Measurements from ENCODE around the gene TMEM54.

The TMEM54 gene

DNA sequence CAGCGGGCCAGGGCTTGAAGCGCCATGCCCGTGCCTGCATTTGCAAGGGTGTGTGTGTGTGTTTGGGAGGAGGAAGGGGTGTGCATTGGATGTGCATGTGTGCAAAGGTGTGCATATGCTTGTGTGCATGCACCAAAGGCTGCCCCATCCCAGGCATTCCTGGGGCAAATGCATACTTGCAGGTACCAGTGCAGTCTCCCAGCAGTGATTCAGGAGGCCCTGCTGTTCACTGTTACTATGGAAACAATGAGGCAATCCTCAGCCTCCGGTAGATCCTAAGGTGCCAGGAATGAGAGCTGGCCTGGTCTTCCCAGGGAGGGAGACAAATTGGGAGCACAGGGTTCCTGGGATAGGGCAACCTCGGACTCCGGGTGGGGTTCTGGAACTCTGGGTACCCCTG, 23.0 kb downstream of the TMEM54 start:
- DNase-seq: no peak

- no peak for DNase-seq
Measured at GRCh38 chr1:32877211-32878110, 23.7 kb downstream of the TMEM54 start.

DNA sequence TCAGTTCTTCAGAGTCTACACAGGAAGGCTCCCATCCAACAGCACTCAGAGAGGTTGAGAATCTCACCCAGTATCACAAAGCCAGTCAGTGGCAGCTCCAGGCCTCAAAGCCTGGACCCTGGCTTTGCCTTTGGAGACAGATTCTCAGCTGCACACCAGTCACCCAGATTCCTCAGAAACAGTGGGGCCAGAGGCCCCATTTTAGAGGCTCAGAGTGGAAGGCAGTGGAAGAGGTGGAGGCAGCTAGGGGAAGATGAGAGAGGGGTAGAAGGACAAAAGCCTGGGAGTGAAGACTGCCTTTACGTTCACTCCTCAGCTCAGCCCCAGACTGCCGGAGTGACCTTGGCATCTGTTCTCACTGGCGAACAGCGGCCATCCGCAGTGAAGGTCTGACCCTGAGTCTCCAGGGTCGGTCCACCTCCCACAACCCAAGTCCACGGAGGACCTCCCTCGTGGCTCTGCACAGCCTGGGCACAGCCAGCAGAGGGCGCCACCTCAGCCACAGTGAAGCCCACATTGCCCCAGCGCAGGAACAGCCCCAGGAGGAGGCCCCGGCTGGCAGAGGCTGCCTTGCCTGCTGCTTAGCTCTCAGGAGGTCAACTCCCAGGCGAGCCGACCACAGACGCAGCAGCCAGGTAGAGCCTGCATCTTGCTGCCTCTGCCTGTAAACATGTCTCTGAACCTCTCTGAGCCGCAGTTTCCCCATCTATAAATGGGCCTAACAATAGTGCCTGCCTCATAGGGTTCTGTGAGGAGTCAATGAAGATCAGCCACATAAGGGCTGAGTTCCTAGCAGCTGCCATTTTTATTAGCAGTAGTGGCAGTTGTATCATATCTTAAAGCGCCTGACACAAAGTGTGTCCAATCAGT, 24.6 kb downstream of the TMEM54 start:
- DNase-seq: no peak

GRCh38 chr1:32874860-32875752, 26.1 kb downstream of the TMEM54 start:
- DNase-seq: no peak

GRCh38 chr1:32873484-32873883, 27.7 kb downstream of the TMEM54 start:
- no peak for DNase-seq

GRCh38 chr1:32872192-32872460, 29.1 kb downstream of the TMEM54 start:
- no peak for DNase-seq

DNA sequence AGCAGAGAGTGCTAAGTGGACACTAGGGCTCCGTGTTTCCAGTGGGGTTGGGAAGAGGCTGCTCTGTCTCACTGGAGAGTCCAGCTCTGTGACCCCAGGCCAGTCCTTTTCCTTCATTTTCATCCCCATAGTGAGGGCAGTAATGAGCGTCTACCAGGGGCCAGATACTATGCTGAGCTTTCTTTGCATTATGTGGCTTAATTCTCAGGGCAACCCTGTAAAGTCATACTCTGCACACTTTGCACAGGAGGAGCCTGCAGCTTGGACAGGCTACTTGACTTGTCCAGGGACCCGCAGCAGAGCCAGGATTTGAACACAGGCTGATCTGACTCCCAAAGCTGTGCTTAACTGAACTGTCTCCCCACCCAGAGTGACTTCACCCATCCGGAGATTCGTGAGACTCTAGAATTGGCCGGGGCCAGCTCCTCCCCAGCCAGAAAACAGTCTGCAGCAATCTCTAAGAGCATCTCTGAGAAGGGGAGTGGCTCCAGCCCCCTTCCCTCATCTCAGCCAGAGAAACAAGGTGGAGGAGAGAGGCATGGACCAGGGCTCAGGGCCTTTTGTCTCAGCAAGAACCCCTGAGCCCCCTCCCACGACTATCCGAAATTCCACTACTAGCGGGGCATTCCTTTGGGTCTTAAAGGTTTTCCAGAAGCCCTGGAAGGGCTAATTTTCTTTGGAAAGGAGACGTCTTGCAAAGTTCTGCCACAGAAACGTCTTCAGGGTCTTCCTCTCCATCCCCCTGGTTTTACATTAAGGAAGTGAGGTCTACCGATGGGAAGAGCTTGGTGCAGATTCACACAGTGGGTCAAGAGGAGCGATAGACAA, 29.6 kb downstream of the TMEM54 start:
- no peak for DNase-seq

DNA sequence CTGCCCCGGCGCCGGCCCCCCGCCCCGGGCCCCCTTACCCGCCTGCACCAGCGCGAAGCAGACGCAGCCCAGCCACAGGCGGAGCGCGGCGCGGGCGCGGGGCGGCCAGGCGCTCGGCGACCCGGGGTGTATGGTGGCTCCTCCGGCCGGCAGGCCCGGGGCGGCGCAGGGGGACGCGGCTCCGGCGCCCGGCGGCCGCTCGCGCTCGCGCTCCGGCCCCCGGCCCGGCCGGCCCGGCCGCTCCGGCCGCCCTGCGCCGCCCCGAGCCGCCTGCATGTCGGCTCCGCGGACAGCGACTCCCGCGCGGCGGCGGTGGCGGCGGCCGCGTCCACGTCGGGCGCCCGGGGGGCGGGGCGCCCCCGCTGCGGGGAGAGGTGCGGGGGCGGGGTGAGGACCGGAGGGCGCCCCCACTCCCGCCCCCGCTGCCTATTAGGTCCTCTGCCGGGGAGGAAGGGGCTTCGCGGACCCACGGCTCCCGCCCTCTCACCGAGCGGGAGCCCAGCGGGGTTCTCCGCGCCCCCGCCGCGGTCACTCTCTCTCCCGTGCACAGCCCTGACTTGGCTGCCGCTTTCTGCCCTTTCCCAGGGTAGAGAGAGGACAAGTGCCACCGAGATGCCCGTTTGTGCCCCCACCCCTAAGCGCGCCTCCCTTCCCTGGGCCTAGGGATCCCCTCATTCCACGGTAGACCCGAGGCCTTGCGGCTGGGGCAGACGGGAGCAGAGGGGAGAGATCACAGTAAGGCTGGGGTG, 30.4 kb downstream of the TMEM54 start, which contains the start of gene FNDC5:
TSS of gene FNDC5 (minus strand) at position 298 of the 749 bp plus-strand sequence.
- DNase-seq: no peak

- DNase-seq: no peak
Measured at GRCh38 chr1:32869923-32870614, 31.1 kb downstream of the TMEM54 start.

- no peak for DNase-seq
Measured at GRCh38 chr1:32868806-32869455, 32.3 kb downstream of the TMEM54 start.

GRCh38 chr1:32868085-32868484, 33.1 kb downstream of the TMEM54 start:
- DNase-seq: no peak

- DNase-seq: no peak
Measured at GRCh38 chr1:32867671-32868070, 33.5 kb downstream of the TMEM54 start.

GRCh38 chr1:32867151-32867550, 34.0 kb downstream of the TMEM54 start:
- no peak for DNase-seq

DNA sequence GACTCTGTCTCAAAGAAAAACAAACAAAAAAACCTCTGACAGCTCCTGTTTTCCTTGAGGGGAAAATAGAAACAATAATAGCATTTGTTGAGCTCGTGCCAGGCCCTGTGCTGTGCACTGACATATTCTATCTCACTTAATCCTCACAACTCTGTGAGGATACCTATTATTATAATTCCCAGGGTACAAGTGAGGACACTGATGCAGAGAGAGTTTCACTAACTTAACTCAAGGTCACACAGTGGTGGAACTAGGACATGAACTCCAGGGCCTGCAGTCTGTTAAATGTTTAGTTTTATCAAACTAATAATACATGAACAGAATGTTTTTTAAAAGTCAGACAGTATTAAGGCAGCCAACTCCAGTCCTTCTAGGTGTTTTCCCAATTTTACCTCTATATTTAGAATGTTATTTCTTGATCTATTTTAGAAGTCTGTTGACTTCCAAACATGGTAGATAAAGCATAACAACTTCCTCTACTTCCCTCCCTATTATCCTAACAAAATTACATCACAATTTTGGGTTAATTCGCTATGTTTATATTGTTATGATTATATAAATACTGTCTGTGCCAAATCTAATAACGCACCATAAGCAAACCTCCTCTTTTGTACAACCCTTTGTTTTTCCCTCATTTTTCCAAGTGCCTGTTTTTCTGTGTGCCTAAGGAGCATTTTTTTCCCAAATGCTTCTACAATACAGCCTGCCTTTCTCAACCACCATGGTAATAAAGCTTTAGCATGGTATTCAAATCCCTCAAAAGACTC, 35.4 kb downstream of the TMEM54 start:
- DNase-seq: no peak

DNA sequence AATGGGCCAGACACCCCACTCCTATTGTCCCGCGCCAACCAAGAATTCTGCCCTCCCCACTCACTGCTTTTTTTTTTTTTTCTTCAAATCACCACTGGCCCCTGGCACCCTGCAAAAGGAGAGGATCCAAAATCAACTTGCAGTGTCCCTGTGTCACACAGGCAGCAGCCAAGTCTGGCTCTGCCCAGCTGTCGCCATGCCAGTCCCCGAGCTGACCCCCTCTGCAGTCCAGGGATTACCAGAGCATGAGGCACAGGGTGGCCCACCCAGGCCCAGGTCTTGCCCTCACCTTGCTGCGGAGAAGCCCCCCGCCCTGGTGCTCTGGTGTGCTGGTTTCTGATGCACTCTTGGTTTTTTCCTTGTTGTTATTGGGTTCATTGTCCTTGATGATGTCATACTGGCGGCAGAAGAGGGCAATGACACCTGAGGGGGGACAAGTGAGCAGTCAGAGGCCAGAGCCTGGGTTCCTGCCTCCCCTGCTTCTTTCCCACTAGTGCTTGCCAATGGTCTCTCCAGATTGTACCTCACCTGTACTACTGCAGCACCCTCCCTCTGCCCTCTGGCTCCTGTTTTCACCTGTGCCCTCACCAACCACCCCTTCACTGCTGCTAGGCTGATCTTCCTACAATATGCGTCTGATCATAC, 36.7 kb downstream of the TMEM54 start:
- no peak for DNase-seq

- no peak for DNase-seq
Measured at GRCh38 chr1:32863881-32864245, 37.3 kb downstream of the TMEM54 start.

DNA sequence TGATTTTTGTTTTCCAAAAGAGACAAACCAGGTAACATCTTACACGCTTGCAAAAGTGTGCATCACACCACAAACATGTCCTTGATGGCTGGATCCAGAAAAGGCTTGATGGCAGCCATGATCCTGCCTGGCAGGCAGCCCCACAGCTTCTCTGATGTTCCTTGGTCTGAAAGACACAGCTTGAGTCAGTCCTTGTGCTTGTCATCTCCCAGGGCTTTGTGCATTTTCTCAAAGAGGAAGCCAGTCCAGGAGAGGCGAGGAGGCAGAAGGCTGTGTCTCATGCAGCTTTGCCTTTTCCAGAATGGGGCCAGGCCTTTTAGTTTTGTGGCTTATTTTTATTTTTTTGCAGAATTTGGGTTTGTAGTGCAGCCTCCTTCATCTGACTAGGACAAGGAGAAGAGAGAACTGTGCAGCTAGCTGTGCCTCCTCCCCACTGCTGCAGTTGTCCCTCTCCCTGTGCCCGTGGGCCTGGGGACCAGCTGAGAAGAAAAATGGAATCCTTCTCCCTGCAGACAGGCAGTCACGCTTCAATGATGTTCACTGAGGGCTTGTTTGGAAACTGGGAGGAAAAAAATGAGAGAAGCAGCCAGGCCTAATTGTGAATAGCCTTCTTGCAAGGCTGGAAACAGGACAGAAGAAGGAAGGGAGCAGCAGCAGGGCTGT, 37.8 kb downstream of the TMEM54 start:
- DNase-seq: no peak

Data from stimulated activated CD4-positive, alpha-beta T cell treated with anti-CD3 and anti-CD28 coated beads, Interleukin-12 subunit alpha, Interleukin-12 subunit beta, amount 100 ng/mL, for 4 hours (primary cell).